ENCODE measurements around the gene ADGRL1.

The ADGRL1 gene

DNA sequence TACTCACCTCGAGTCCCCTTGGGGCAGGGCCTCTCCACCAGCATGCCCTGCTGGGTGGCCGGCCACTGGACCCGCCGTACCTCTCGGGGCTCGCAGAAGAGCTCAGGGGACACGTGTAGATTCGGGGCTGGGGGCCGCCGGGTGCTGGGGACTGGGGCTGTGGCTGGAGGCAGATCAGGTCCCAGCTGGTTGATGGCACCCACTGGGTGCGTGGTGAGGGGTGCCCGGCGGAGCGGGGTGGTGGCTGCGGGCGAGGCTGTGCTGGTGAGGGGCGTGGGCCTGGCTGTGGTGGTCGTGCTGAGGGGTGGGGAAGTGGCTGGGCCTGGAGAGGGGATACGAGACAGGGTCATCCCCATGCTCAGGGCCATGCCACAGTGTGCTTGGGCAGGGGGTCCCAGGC is 44.7 kb downstream of the ADGRL1 start:
- Histone ChIP-seq H3K27ac (replicated peaks) (no peak overlapping the region), H3K4me3 (replicated peaks; ENCODE audit: insufficient read depth, low read length) (no peak overlapping the region), H3K27me3 (ENCODE audit: insufficient read depth, poor library complexity, severe bottlenecking) (peaks cover 9% of the 10 kb centered on the region)
- TF ChIP-seq POLR2AphosphoS5 (IDR thresholded peaks at IDR 0.05; ENCODE audit: low read depth) (no peak), SPI1 (IDR thresholded peaks at IDR 0.05; ENCODE audit: borderline replicate concordance, low read depth) (no peak), GABPA (IDR thresholded peaks at IDR 0.05; ENCODE audit: low read depth) (no peak)
- TF ChIP-seq, protein P1, sequence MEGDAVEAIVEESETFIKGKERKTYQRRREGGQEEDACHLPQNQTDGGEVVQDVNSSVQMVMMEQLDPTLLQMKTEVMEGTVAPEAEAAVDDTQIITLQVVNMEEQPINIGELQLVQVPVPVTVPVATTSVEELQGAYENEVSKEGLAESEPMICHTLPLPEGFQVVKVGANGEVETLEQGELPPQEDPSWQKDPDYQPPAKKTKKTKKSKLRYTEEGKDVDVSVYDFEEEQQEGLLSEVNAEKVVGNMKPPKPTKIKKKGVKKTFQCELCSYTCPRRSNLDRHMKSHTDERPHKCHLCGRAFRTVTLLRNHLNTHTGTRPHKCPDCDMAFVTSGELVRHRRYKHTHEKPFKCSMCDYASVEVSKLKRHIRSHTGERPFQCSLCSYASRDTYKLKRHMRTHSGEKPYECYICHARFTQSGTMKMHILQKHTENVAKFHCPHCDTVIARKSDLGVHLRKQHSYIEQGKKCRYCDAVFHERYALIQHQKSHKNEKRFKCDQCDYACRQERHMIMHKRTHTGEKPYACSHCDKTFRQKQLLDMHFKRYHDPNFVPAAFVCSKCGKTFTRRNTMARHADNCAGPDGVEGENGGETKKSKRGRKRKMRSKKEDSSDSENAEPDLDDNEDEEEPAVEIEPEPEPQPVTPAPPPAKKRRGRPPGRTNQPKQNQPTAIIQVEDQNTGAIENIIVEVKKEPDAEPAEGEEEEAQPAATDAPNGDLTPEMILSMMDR (IDR thresholded peaks at IDR 0.05; ENCODE audit: insufficient read depth, low read length): no peak
- TF ChIP-seq, protein P2, sequence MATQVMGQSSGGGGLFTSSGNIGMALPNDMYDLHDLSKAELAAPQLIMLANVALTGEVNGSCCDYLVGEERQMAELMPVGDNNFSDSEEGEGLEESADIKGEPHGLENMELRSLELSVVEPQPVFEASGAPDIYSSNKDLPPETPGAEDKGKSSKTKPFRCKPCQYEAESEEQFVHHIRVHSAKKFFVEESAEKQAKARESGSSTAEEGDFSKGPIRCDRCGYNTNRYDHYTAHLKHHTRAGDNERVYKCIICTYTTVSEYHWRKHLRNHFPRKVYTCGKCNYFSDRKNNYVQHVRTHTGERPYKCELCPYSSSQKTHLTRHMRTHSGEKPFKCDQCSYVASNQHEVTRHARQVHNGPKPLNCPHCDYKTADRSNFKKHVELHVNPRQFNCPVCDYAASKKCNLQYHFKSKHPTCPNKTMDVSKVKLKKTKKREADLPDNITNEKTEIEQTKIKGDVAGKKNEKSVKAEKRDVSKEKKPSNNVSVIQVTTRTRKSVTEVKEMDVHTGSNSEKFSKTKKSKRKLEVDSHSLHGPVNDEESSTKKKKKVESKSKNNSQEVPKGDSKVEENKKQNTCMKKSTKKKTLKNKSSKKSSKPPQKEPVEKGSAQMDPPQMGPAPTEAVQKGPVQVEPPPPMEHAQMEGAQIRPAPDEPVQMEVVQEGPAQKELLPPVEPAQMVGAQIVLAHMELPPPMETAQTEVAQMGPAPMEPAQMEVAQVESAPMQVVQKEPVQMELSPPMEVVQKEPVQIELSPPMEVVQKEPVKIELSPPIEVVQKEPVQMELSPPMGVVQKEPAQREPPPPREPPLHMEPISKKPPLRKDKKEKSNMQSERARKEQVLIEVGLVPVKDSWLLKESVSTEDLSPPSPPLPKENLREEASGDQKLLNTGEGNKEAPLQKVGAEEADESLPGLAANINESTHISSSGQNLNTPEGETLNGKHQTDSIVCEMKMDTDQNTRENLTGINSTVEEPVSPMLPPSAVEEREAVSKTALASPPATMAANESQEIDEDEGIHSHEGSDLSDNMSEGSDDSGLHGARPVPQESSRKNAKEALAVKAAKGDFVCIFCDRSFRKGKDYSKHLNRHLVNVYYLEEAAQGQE (IDR thresholded peaks at IDR 0.05; ENCODE audit: insufficient replicate concordance, low read depth): no peak
- no peak for DNase-seq (ENCODE audit: low read depth in 1 of 2, low spot score in 1 of 2)

DNA sequence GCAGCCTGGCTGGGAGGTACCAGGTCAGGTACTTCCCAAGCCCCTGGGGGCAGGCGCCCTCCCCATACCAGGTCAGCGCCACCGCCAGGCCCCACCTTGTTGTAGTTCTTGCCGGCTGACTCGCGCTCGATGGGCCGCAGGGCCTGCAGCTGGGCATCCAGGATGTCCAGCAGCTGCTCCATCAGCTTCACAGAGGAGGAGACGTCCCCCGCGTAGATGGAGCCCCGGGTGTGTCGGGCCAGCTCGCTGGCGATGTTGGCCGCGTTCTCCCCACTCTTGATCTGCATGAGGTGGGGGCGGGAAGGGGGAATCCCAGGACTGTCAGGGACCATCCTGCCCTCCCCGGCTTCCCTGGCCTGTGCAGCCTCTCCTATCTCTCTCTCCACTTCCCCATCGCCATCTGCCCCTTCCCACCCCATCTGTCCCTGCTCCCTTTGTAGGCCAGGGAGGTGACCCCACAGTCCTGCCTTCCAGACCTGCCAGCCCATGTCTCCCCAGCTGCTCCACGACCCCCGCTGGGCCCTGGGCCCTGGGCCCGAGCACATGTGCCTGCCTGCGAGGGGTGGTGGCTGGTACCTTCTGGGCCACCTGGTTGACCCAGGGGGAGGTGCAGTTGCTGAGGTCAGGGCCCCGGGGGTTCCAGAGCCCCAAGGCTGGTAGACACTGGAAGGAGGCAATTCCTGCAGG is 45.8 kb downstream of the ADGRL1 start:
- DNase-seq (ENCODE audit: low read depth in 1 of 2, low spot score in 1 of 2): no peak
- no peak for TF ChIP-seq POLR2AphosphoS5 (IDR thresholded peaks at IDR 0.05; ENCODE audit: low read depth)
- TF ChIP-seq SPI1 (IDR thresholded peaks at IDR 0.05; ENCODE audit: borderline replicate concordance, low read depth): no peak
- TF ChIP-seq, protein P2 (IDR thresholded peaks at IDR 0.05; ENCODE audit: insufficient replicate concordance, low read depth): no peak
- TF ChIP-seq GABPA (IDR thresholded peaks at IDR 0.05; ENCODE audit: low read depth): no peak
- TF ChIP-seq, protein P1 (IDR thresholded peaks at IDR 0.05; ENCODE audit: insufficient read depth, low read length): no peak
- peaks cover 5% of the 10 kb centered on the region for H3K27me3 ChIP-seq (ENCODE audit: insufficient read depth, poor library complexity, severe bottlenecking)
- H3K4me3 ChIP-seq (replicated peaks; ENCODE audit: insufficient read depth, low read length): no peak overlapping the region
- no peak overlapping the region for H3K27ac ChIP-seq (replicated peaks)

DNA sequence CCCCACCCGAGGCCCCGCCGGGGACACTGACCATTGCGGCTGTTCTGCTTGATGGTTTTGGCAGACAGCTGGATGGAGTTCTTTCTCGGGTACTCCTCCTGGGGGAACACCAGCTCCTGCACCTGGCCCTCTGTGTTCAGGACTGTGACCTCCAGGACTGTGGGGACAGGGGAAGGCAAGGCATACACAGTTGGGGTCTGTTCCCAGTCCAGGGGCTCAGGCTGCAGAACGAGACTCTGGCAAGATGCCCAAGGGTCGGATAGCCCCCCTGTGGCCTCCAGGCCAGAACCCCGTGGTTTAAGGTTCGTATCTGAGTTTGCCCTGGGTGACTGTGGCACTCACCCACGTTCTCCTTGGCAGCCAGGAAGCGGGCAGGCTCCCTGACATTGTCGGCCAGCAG is 46.9 kb downstream of the ADGRL1 start:
- TF ChIP-seq, protein P1 (IDR thresholded peaks at IDR 0.05; ENCODE audit: insufficient read depth, low read length): no peak
- no peak for TF ChIP-seq GABPA (IDR thresholded peaks at IDR 0.05; ENCODE audit: low read depth)
- DNase-seq (ENCODE audit: low read depth in 1 of 2, low spot score in 1 of 2): no peak
- Histone ChIP-seq H3K4me3 (replicated peaks; ENCODE audit: insufficient read depth, low read length) (no peak overlapping the region), H3K27ac (replicated peaks) (no peak overlapping the region), H3K27me3 (ENCODE audit: insufficient read depth, poor library complexity, severe bottlenecking) (peaks cover 5% of the 10 kb centered on the region)

Measured in HL-60 (cell line).